ENCODE results near the gene BMPR2. TPM values are rescaled to one million over a fixed set of nuclear protein-coding genes. Genes with fewer than 3 reads are reported as not detected.
"Not testable (repeated sequence)": the region's sequence is repeated elsewhere in the genome, so short reads cannot be mapped to it uniquely, and the experiment has no call there.

Gene BMPR2
- total RNA-seq, 1 donor from 2014 or later = 88.9 TPM

DNA sequence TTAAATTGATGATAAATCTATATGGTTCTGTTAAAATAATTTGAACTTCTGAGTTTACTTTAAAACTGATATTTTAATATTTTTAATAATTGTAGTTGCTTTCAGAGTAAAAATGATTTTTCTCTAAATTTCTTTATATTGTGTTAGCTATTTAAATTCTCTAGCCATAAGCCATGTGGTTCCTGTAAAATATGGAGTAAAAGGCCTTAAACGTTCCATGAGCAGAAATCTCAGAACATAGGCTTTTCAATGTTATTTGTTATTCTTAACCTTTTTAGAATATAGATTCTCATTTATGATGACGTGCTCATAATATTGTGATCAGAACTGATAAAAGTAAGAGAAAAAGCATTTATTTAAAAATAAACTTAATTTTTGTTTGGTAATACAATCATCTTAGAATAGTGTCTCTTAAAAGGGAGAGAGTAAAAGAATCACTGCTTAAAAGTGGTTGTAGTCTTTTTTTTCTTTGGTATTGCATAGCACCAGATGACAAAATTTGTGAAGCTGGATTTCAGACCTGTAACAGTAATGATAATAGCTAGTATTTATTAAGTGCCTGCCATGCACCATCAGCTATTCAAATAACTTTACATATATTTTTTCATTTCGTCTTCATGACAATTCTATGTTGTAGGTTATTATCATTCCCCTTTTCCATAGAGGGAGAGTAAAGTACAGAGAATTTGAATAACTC is 2.7 kb downstream of the BMPR2 start:
- TF ChIP-seq, protein P1, sequence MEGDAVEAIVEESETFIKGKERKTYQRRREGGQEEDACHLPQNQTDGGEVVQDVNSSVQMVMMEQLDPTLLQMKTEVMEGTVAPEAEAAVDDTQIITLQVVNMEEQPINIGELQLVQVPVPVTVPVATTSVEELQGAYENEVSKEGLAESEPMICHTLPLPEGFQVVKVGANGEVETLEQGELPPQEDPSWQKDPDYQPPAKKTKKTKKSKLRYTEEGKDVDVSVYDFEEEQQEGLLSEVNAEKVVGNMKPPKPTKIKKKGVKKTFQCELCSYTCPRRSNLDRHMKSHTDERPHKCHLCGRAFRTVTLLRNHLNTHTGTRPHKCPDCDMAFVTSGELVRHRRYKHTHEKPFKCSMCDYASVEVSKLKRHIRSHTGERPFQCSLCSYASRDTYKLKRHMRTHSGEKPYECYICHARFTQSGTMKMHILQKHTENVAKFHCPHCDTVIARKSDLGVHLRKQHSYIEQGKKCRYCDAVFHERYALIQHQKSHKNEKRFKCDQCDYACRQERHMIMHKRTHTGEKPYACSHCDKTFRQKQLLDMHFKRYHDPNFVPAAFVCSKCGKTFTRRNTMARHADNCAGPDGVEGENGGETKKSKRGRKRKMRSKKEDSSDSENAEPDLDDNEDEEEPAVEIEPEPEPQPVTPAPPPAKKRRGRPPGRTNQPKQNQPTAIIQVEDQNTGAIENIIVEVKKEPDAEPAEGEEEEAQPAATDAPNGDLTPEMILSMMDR (IDR thresholded peaks at IDR 0.05; ENCODE audit: unreplicated experiment) = no peak
- Mint-ChIP-seq H3K4me3 (ENCODE audit: unreplicated experiment) (peak overlapping the region; percentile 100), H3K27ac (ENCODE audit: unreplicated experiment) (peak overlapping the region; percentile 57), H3K36me3 (ENCODE audit: low read depth, unreplicated experiment) (peaks cover 30% of the 10 kb centered on the region), H3K9me3 (ENCODE audit: unreplicated experiment) (no peaks in the 10 kb centered on the region), H3K27me3 (ENCODE audit: unreplicated experiment) (peaks cover 20% of the 10 kb centered on the region), H3K4me1 (ENCODE audit: unreplicated experiment) (peaks cover 32% of the 10 kb centered on the region)
- DNase-seq (ENCODE audit: low spot score) = no peak

DNA sequence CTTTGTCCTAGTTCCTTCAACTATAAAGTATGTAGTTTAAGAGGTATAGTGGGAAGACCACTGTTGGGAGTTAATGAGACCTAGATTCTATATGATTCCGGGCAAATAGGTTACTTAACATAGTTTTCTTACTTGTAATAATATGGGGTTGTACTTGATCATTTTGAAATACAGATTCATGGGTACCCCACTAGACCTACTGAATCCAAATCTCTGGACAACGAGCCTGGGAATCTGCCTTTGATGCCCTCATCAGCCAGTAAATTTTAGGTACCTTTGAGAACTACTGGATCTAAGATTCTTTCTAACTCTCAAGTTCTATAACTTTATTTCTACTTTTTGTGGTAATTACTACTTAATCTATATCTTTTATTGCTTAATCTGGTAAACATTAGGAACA is 6.6 kb downstream of the BMPR2 start:
- Mint-ChIP-seq H3K4me3 (ENCODE audit: unreplicated experiment) (no peak overlapping the region), H3K36me3 (ENCODE audit: low read depth, unreplicated experiment) (peaks cover 21% of the 10 kb centered on the region), H3K27me3 (ENCODE audit: unreplicated experiment) (no peaks in the 10 kb centered on the region), H3K27ac (ENCODE audit: unreplicated experiment) (no peak overlapping the region), H3K9me3 (ENCODE audit: unreplicated experiment) (no peaks in the 10 kb centered on the region), H3K4me1 (ENCODE audit: unreplicated experiment) (peaks cover 35% of the 10 kb centered on the region)
- TF ChIP-seq, protein P1 (IDR thresholded peaks at IDR 0.05; ENCODE audit: unreplicated experiment) = no peak
- no peak for DNase-seq (ENCODE audit: low spot score)

DNA sequence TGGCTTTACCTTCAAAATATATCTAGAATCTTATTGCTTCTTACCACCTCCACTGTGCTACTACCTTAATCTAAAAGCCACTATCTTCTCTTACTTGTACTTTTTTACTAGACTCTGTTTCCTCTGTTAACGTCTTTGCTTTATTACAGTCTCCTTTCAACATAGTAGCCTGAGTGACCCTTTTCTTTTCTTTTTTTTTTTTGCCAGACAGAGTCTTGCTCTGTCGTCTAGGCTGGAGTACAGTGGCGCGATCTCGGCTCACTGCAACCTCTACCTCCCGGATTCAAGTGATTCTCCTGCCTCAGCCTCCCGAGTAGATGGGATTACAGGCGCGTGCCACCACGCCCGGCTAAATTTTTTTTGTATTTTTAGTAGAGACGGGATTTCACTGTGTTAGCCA is 10.4 kb downstream of the BMPR2 start:
- not testable (repeated sequence) for H3K27me3 Mint-ChIP-seq (ENCODE audit: unreplicated experiment); H3K36me3 Mint-ChIP-seq (ENCODE audit: low read depth, unreplicated experiment); H3K27ac Mint-ChIP-seq (ENCODE audit: unreplicated experiment); DNase-seq (ENCODE audit: low spot score); H3K4me3 Mint-ChIP-seq (ENCODE audit: unreplicated experiment); H3K9me3 Mint-ChIP-seq (ENCODE audit: unreplicated experiment)
- H3K4me1 Mint-ChIP-seq (ENCODE audit: unreplicated experiment) = peaks cover 23% of the 10 kb centered on the region

DNA sequence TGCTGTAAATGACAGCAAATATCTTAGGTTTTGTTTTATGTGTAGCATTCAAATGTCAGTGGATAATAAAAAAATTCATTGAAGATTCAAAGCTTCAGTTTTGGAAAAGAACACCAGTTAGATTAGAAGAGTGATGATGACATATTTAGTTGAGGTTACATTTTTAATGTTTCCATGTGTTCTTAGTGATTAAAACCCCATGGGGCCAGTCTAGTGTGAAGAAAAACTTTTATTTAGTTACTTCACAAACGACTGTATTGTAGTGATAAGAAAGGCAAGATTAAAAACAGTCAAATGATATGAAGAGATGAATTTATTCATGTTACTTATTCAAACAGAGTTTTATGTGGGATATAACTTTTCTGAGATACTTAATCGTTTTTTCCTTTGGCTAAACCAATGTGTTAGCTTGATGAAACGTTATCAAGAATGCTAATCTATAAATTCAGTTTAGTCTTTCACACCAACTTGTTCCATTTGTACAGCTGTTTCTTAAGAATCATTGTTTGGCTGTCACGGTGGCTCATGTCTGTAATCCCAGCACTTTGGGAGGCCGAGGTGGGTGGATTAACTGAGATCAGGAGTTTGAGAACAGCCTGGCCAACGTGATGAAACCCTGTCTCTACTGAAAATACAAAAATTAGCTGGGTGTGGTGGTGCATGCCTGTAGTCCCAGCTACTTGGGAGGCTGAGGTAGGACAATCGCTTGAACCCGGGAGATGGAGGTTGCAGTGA is 11.6 kb downstream of the BMPR2 start:
- Mint-ChIP-seq H3K36me3 (ENCODE audit: low read depth, unreplicated experiment) (peaks cover 4% of the 10 kb centered on the region), H3K4me1 (ENCODE audit: unreplicated experiment) (peaks cover 20% of the 10 kb centered on the region), H3K27me3 (ENCODE audit: unreplicated experiment) (peaks cover 1% of the 10 kb centered on the region), H3K9me3 (ENCODE audit: unreplicated experiment) (no peaks in the 10 kb centered on the region), H3K4me3 (ENCODE audit: unreplicated experiment) (no peak overlapping the region), H3K27ac (ENCODE audit: unreplicated experiment) (no peak overlapping the region)
- no peak for DNase-seq (ENCODE audit: low spot score)
- TF ChIP-seq, protein P1 (IDR thresholded peaks at IDR 0.05; ENCODE audit: unreplicated experiment) = no peak

DNA sequence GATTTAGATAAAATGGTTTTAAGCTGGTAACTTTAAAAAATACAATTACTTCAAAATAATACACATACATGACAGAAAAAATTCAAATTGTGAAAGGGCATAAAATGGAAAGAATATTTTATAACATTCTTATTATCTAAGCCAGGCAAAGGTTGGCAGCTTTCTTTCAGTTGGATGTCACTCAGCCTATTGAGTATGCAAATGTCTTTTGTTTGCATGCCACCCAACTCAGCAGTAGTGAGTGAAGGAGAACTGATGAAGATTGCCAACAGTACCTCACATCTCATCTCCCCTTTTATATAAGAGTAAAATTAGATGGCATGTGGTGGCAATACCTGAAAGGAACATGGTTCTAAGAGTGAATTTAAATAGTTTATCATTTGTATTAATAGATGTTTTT is 24.8 kb downstream of the BMPR2 start:
- peaks cover 14% of the 10 kb centered on the region for H3K4me1 Mint-ChIP-seq (ENCODE audit: unreplicated experiment)

More for the DNA sequence above, 24.8 kb downstream of the BMPR2 start:
- H3K27ac Mint-ChIP-seq (ENCODE audit: unreplicated experiment) = no peak overlapping the region
- TF ChIP-seq, protein P1 (IDR thresholded peaks at IDR 0.05; ENCODE audit: unreplicated experiment) = no peak
- H3K9me3 Mint-ChIP-seq (ENCODE audit: unreplicated experiment) = no peaks in the 10 kb centered on the region
- peaks cover 3% of the 10 kb centered on the region for H3K36me3 Mint-ChIP-seq (ENCODE audit: low read depth, unreplicated experiment)
- no peak for DNase-seq (ENCODE audit: low spot score)
- H3K27me3 Mint-ChIP-seq (ENCODE audit: unreplicated experiment) = peaks cover 5% of the 10 kb centered on the region
- no peak overlapping the region for H3K4me3 Mint-ChIP-seq (ENCODE audit: unreplicated experiment)

Measured in endothelial cell (in vitro differentiated cells).